Measurements from ENCODE around the gene NFE2L1. TPM values are rescaled to one million over a fixed set of nuclear protein-coding genes. Genes with fewer than 3 reads are reported as not detected.

The NFE2L1 gene
- total RNA-seq, 1 donor from 2014 or later, result 250 TPM

DNA sequence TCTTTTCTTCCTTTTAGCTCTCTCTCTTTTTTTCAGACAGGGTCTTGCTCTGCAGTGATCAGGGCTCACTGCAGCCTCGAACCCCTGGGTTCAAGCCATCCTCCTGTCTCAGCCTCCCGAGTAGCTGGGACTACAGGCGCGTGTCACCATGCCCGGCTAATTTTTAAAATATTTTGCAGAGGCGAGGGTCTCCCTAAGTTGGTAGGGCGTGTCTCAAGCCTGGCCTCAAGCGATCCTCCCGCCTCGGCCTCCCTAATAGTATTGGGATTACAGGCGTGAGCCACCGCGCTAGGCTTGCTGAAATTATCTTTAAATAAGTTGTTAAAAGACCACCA lies 58.6 kb downstream of the NFE2L1 start:
- Mint-ChIP-seq H3K27me3 (ENCODE audit: unreplicated experiment) (no peaks in the 10 kb centered on the region), H3K36me3 (ENCODE audit: unreplicated experiment) (peaks cover 3% of the 10 kb centered on the region), H3K4me1 (ENCODE audit: unreplicated experiment) (peaks cover 25% of the 10 kb centered on the region), H3K9me3 (ENCODE audit: unreplicated experiment) (no peaks in the 10 kb centered on the region), H3K4me3 (ENCODE audit: unreplicated experiment) (peak overlapping the region; percentile 96), H3K27ac (ENCODE audit: unreplicated experiment) (peak overlapping the region; percentile 88)
- TF ChIP-seq, protein P1, sequence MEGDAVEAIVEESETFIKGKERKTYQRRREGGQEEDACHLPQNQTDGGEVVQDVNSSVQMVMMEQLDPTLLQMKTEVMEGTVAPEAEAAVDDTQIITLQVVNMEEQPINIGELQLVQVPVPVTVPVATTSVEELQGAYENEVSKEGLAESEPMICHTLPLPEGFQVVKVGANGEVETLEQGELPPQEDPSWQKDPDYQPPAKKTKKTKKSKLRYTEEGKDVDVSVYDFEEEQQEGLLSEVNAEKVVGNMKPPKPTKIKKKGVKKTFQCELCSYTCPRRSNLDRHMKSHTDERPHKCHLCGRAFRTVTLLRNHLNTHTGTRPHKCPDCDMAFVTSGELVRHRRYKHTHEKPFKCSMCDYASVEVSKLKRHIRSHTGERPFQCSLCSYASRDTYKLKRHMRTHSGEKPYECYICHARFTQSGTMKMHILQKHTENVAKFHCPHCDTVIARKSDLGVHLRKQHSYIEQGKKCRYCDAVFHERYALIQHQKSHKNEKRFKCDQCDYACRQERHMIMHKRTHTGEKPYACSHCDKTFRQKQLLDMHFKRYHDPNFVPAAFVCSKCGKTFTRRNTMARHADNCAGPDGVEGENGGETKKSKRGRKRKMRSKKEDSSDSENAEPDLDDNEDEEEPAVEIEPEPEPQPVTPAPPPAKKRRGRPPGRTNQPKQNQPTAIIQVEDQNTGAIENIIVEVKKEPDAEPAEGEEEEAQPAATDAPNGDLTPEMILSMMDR (IDR thresholded peaks at IDR 0.05), result no peak
- no peak for DNase-seq (ENCODE audit: extremely low spot score, unreplicated experiment)

DNA sequence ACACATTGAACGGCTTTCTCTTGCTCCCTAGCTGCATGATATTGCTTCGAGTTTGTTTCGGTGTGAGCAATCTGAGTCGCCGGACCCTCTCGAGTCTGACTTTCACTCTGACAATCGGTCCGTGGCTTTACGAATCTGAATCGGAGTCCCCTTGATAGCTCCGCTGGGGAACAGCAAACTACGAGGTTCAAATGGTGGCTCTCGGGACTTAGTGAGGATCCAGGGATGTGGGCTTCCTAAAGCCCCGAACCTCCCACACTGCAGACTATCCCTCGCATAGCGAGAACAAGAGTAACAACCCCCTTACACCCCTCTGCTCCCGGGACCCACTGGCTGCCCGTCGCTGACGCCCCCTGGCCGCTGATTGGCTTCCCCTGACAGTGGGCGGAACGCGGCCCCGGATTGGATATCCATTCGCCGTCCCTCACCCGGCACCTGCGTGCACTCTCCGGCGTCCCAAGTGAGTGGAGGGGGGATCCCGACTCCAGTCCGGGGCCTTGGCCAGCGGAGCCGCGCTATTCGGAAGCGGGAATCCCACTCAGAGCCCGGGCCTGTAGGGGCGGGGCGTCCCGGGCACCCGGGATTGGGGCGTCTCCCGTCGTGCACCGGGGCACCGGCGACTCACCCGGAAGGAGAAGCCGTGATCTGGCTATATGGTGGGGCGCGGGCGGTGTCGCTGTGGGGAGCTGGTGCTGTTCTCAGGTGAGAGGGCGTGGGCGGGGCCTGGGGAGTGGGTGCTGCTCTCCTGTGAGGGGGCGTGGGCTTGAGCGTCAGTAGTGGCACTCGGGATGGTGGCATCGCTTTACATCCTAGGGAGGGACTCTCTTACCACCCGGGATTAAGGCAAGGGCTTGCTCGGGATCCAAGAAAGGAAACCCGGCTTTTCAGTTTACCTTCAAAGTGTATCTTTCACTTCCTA lies 59.2 kb downstream of the NFE2L1 start, which contains the start of gene SNX11:
SNX11 (plus strand) TSS at position 630 of the 919 bp plus-strand sequence. CDS start 4,278 bp downstream, outside the sequence.
- H3K36me3 Mint-ChIP-seq (ENCODE audit: unreplicated experiment), result peaks cover 3% of the 10 kb centered on the region
- no peaks in the 10 kb centered on the region for H3K27me3 Mint-ChIP-seq (ENCODE audit: unreplicated experiment)
- peak; percentile 94 for DNase-seq (ENCODE audit: extremely low spot score, unreplicated experiment)
- TF ChIP-seq, protein P1 (IDR thresholded peaks at IDR 0.05), result no peak
- no peaks in the 10 kb centered on the region for H3K9me3 Mint-ChIP-seq (ENCODE audit: unreplicated experiment)
- peak within 1 kb of the TSS; percentile 88 for H3K27ac Mint-ChIP-seq (ENCODE audit: unreplicated experiment)
- H3K4me3 Mint-ChIP-seq (ENCODE audit: unreplicated experiment), result peak within 1 kb of the TSS; percentile 96
- peaks cover 22% of the 10 kb centered on the region for H3K4me1 Mint-ChIP-seq (ENCODE audit: unreplicated experiment)

DNA sequence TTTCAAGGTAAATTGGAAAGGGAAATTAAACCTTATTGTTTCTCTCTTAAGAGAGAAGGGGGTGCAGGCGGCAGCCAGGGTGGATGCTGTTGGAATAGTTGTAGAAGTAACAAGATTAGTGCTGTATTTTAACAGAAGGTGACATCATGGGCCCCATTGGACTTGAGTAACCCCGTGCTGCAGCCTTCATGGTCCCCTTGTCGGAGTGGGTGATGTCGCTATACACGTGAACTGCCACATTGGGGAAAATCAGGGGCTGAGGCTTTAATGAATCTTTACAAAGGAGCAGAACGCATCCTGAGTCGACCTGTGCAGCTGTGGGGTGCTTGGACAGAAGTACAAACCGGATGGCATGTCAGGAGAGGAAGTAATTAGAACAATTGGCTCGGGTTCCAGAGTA lies 62.6 kb downstream of the NFE2L1 start:
- Mint-ChIP-seq H3K27ac (ENCODE audit: unreplicated experiment) (no peak overlapping the region), H3K36me3 (ENCODE audit: unreplicated experiment) (peaks cover 5% of the 10 kb centered on the region), H3K4me3 (ENCODE audit: unreplicated experiment) (no peak overlapping the region), H3K4me1 (ENCODE audit: unreplicated experiment) (peaks cover 21% of the 10 kb centered on the region), H3K9me3 (ENCODE audit: unreplicated experiment) (no peaks in the 10 kb centered on the region), H3K27me3 (ENCODE audit: unreplicated experiment) (no peaks in the 10 kb centered on the region)
- DNase-seq (ENCODE audit: extremely low spot score, unreplicated experiment), result no peak
- TF ChIP-seq, protein P1 (IDR thresholded peaks at IDR 0.05), result no peak

Small RNAs within 50 kb of the gene (microRNA-seq; reads per million reads assigned to microRNA genes)
- 563 reads per million, percentile 74 among the genes with 10 or more reads in this experiment for gene MIR152 (ENCODE audit: unreplicated experiment)

Other genes with a start within 250 kb of the NFE2L1 start
- 16.8 and 18.0 TPM in 2 replicates for gene OSBPL7, start 226.6 kb upstream of the NFE2L1 start, total RNA-seq
- gene MRPL10, start 216.8 kb upstream of the NFE2L1 start, total RNA-seq, result 41.0 and 41.8 TPM in 2 replicates
- 0.54 and 0.84 TPM in 2 replicates for gene LRRC46, start 216.7 kb upstream of the NFE2L1 start, total RNA-seq
- gene SCRN2, start 207.1 kb upstream of the NFE2L1 start, total RNA-seq, result 25.4 and 25.6 TPM in 2 replicates
- 0.16 TPM in 1 of 2 replicates, not detected in the other for gene SP6, start 197.2 kb upstream of the NFE2L1 start, total RNA-seq
- gene SP2, start 152.1 kb upstream of the NFE2L1 start, total RNA-seq, result 19.9 and 20.7 TPM in 2 replicates
- 9.0 and 9.2 TPM in 2 replicates for gene PNPO, start 106.8 kb upstream of the NFE2L1 start, total RNA-seq
- gene PRR15L, start 90.5 kb upstream of the NFE2L1 start, total RNA-seq, result not detected in 2 replicates
- 136 and 148 TPM in 2 replicates for gene CDK5RAP3, start 77.2 kb upstream of the NFE2L1 start, total RNA-seq
- 49.4 and 53.4 TPM in 2 replicates for gene COPZ2, start 10.6 kb upstream of the NFE2L1 start, total RNA-seq
- 74.4 and 76.5 TPM in 2 replicates for gene CBX1, start 53.1 kb downstream of the NFE2L1 start, total RNA-seq
- gene SNX11, start 59.4 kb downstream of the NFE2L1 start, total RNA-seq, result 16.2 and 18.3 TPM in 2 replicates

All from osteocyte (in vitro differentiated cells).